Adipose tissue (tissue), 3 donors: ENCODE results near the gene LTB4R. TPM values are rescaled to one million over a fixed set of nuclear protein-coding genes. Genes with fewer than 3 reads are reported as not detected.

Source experiments
- H3K27ac ChIP-seq: one replicate; pipeline ENCODE4 v1.5.1; 2013; ENCODE audit warnings: low read depth, low read length
- WGBS, 3 donors: extraction: QIAGEN DNeasy Blood & Tissue Kit; methylation state at CpG; one replicate each; pipeline ENCODE4 v1.1.7; 2013; 5-methylcytosine and 5-hydroxymethylcytosine counted together
- polyA plus RNA-seq, 3 donors: library from polyadenylated mRNA; stranded (reverse); fragments of 200-250 nt; gene quantifications; one replicate each; pipeline ENCODE4 v1.2.3, GENCODE V29; 2013
- donor health status: healthy with polysubstance abuse.
- donor health status: Bipolar disorder and iron deficiency.
- donor health status: healthy.

Gene LTB4R
- polyA plus RNA-seq, 3 donors, result 5.1 to 13.3 (median 6.2) TPM

DNA sequence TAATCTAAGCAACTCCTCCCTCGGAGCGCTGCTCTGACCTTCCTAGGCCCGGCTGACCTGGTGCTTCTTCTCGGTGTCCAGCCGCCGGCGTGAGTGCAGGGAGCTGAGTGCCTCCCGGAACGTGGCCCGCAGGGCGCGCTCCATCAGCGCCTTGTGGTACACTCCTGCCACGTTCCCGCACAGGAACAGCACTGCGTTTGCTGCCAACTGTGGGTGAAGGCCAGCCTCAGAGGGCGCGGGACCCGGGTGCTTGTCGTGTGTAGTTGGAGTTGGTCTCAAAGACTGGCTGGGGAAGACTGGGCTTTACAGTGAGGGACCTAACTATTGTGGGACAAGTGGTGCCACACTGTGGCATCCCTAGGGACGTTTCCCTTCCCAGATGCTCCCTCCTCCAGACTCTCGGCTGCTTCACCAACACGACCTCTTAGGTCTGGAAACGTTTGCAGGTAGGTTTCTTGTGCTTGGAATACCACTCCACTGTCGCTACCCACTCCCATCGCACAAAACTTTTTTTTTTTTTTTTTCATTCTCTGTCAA, 20.5 kb downstream of the LTB4R start:
- 43 to 67% (median 54%) methylated on average over 26 of the region's 26 CpGs for WGBS, 3 donors
- no peak overlapping the region for H3K27ac ChIP-seq

GRCh38 chr14:24332268-24332993, 21.1 kb downstream of the LTB4R start:
- 11 to 30% (median 23%) methylated on average over 52 to 56 of the region's 56 CpGs for WGBS, 3 donors
- H3K27ac ChIP-seq, result no peak overlapping the region

DNA sequence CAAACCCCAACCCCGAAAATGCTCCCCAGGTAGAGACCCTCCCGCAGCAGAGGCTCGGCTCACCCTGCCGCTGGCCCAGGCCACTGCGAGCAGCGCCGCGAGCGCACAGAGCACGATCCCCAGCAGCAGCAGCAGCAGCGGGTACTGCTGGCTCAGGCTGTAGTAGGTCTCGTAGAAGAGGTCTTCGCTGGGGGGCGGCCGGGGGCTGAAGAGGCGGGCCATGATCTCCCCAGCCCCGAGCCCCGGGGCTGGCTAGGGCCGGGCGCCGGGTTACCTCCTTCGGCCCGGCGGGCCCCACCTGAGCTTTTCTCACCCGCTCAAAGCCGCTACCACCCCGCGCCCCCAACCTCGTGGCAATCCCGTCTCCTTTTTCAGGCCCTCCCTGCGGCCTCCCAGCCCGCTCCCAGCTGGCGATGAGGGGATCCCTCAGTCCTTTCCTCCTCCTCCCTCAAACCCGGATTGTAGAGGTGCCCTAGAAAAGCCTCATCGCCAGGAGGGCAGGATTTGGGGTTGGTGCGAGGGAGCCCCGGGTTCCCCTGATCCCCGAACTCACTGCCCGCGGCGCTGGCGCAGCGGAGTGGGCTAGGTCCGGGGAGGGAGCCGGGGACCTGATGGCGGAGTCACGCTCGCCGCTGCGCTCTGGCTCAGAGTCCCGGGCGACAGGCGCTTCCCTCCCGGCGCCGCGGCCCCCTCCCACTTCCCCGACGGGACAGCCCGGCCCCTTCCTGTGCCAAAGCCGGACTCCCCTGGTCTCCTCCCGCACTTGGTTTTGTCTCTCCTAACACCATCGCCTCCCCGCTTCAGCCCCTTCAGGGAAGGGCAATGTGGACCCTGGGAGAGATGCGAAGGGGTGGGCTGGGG, 23.4 kb downstream of the LTB4R start, which contains the start of gene ADCY4:
ADCY4 (minus strand) TSS at position 641 of the 861 bp plus-strand sequence; CDS start at position 222, 419 bp downstream.
- no peak within 1 kb of the TSS for H3K27ac ChIP-seq
- 4 to 12% (median 5%) methylated on average over 64 to 65 of the region's 65 CpGs for WGBS, 3 donors

GRCh38 chr14:24335461-24336171, 24.3 kb downstream of the LTB4R start:
- 55 to 80% (median 55%) methylated on average over 12 of the region's 12 CpGs for WGBS, 3 donors
- H3K27ac ChIP-seq, result no peak overlapping the region

- WGBS, 3 donors, result 86 to 93% (median 87%) methylated on average over 7 of the region's 7 CpGs
- H3K27ac ChIP-seq, result no peak overlapping the region
Measured at GRCh38 chr14:24337144-24337823, 26.0 kb downstream of the LTB4R start.

DNA sequence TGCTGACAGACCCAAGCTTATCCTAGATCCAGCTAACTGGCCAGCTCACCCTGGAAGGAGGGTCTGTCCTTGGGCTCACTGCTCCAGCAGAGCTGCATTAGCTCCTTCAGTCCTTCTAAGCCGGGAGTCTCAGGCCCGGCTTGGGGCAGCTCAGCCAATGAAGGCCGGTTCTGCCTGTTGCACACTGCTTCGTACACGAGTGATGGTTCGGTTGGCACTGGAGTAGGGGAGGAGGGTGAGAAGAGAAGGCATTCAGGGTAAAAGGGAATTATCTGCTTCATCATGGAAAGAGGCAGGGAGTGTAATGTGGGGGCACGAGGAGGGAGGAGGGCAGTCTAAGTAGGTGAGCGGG, 26.5 kb downstream of the LTB4R start:
- 92 to 96% (median 95%) methylated on average over 8 of the region's 8 CpGs for WGBS, 3 donors
- H3K27ac ChIP-seq, result no peak overlapping the region

DNA sequence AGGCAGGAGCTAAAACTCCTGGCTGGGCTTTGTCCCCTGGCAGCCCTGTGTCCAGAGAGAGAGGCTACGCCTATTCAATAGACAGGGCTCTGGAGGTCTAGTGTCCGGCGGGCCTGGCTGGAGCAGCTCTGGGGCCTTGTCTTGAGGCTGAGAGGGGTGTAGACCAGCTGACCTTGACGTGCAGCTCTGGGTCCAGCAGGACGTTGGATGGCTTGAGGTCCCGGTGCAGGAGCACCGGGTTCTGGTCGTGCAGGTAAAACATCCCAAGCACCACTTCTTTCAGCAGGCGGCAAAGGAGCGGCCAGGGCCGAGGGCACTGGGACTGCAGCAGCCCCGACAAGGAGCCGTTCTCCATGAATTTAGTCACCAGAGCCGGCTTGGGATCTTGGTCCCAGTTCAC, 27.5 kb downstream of the LTB4R start:
- H3K27ac ChIP-seq, result no peak overlapping the region
- 65 to 81% (median 76%) methylated on average over 14 of the region's 14 CpGs for WGBS, 3 donors

- peak within 1 kb of the TSS; percentile 6 for H3K27ac ChIP-seq
- 5 to 10% (median 7%) methylated on average over 48 to 51 of the region's 51 CpGs for WGBS, 3 donors
Measured at GRCh38 chr14:24339284-24340151, 28.2 kb downstream of the LTB4R start, which contains the start of gene RIPK3. Gene RIPK3, minus strand, starts transcription at chr14:24339991. Its CDS starts 165 bp downstream, at chr14:24339826.

DNA sequence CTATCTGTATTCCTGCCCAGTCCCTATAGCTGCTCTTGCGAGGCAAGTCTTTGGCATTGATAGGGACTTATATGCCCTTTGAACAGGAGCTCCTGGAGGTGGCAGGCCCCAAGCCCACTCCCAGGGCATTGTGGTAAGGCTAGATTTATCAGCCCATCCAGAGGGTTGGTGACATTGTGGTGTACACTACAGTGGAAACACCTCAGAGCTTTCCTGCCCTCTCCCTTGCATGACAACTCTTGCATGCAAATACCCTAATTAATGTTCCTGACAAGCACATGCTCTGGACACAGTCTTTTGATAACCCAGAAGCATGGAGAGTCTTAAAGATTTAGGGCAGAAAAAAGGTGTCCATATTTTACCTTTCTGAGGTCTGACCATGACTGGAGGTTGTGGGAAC, 29.3 kb downstream of the LTB4R start:
- 93 to 100% (median 100%) methylated on average over 1 of the region's 1 CpG for WGBS, 3 donors
- H3K27ac ChIP-seq, result no peak overlapping the region

DNA sequence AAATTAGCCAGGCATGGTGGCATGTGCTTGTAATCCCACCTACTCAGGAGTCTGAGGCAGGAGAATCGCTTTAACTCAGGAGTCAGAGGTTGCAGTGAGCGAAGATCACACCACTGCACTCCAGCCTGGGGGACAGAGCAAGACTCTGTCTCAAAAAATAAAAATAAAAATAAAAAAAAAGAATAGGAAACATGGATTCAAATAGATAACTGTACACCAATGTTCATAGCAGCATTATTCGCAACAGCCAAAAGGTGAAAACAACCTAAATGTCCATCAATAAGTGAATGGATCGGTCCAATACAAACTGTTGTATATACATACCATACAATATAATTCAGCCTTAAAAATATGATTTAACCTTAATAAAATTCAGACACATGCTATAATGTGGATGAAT, 31.6 kb downstream of the LTB4R start:
- H3K27ac ChIP-seq, result no peak overlapping the region
- 96 to 99% (median 98%) methylated on average over 4 of the region's 4 CpGs for whole genome bisulfite sequencing, 3 donors

GRCh38 chr14:24343795-24344660, 32.7 kb downstream of the LTB4R start:
- WGBS, 3 donors, result 61 to 86% (median 80%) methylated on average over 7 of the region's 7 CpGs
- no peak overlapping the region for H3K27ac ChIP-seq

- WGBS, 3 donors, result 57 to 72% (median 61%) methylated on average over 1 of the region's 1 CpG
- no peak overlapping the region for H3K27ac ChIP-seq
Measured at GRCh38 chr14:24347134-24347533, 35.8 kb downstream of the LTB4R start.

DNA sequence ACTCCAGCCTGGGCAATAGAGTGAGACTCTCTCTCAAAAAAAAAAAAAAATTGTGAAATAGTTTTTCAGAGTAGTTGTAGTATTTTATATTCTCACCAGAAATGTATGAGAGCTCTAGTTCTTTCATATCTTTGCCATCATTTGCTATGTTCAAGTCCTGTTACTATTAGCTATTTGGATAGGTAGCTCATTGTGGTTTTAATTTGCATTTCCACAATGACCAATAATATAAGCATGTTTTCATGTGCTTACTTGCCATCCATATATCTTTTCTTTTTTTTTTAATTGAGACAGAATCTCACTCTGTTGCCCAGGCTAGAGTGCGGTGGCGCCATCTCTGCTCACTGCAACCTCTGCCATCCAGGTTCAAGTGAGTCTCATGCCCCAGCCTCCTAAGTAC, 36.9 kb downstream of the LTB4R start:
- H3K27ac ChIP-seq, result no peak overlapping the region
- 93 to 98% (median 97%) methylated on average over 2 of the region's 2 CpGs for WGBS, 3 donors

DNA sequence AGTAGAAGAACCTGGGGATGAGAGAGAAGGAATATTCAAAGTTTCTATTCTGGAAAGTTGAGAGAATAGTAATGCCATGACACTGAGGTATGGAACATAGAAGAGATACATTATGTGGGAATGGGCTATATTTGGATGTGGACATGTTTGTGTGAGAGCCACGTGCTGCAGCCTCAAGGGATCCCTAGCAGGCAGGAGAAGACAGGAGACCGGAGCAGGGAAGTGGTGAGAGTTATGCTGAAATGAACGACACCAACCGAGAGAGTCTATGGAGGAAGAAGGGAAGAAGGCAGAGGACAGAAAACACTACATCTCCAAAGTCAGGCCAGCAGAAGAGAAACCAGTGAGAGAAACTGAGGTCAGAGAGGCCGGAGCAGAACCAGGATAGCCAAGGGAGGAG, 38.4 kb downstream of the LTB4R start:
- H3K27ac ChIP-seq, result no peak overlapping the region

DNA sequence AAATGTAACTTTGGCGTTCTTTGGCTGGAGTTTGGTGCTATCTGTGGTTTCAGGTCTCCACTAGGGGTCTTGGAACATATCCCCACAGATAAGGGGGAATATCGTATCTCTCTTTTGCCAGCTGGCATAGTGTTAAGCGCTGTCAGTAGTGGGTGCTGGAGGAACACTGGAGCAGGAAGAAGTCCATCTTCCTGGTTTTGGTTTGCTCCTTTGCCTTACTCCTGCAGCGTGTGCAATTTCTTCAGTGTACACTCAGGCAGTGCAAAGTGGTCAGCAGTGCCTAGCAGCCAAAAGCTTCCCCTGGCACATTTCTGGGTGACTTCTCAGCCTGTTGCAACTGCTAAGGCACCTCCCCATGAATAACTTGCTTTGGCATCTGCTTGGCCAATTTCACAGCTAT, 40.2 kb downstream of the LTB4R start:
- no peak overlapping the region for H3K27ac ChIP-seq
- WGBS, 3 donors, result 22 to 28% (median 25%) methylated on average over 4 of the region's 4 CpGs

More for the DNA sequence above, 38.4 kb downstream of the LTB4R start:
- 73 to 78% (median 76%) methylated on average over 5 of the region's 5 CpGs for WGBS, 3 donors
